DMS 273 (cell line): ENCODE measurements around the gene KLHL12.

Source experiments
- DNase-seq: peaks from one replicate; lab custom pipeline; 2025; ENCODE audit not compliant: unreplicated experiment; lab: John Stamatoyannopoulos, UW

The KLHL12 gene

DNA sequence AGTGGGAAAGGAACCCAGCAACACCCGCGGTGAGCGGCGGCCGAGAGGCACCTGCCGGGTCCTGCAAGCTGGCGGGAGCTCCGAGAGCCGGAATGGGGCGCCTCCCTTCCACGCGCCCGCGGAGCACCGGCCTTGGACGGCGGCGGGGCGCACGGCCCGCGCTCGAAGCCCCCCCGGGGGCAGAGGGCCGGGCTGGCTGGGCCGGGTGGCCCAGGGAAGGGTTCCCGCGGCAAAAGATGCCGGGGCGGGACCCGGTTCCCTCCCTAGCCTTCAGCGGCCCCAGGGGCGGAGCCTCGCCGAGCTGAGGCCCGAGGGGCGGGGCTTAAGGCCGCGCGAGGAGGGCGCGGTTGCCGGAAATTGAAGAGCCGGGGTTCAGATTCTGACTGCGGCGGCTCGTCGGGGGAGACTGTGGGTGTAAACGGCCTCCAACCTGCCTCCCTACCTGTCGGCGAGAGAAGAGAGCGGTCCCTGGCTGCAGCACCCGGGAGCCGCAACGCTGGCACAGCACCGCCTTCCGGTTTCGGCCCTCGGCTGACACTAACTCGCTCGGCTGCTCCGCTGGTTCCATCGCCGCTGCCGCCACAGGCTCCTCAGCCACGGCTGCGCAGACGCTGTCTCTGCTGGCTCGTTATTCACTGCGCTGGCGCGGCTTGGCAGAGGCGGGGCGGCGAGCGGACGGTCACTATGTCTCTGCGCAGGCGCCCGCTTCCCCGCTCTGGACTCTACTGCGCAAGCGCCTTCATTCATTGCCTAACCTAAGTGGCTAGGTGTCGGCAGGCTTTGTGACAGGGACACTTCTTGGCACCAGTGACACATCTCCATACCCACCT, 38.3 kb downstream of the KLHL12 start, which contains the start of gene RABIF:
Gene RABIF (minus strand): TSS at position 619 of the 830 bp plus-strand sequence. CDS start 51 bp downstream, at position 568.
- DNase-seq, result peak; percentile 99

DNA sequence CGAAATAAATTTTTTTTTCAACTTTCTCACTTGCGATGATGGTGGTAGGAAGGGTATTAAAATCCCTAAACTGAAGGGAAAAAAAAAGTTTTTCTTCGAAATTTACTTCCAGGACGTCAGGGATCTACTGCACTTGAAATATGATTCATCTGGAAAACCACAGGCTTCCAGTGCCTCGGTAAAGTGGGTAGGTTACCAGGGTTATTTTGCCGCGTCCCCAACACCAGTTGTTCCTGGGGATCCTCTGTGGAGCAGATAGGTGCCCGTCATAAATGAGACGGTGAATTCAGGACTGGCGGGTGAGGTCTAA, 38.9 kb downstream of the KLHL12 start:
- no peak for DNase-seq

DNA sequence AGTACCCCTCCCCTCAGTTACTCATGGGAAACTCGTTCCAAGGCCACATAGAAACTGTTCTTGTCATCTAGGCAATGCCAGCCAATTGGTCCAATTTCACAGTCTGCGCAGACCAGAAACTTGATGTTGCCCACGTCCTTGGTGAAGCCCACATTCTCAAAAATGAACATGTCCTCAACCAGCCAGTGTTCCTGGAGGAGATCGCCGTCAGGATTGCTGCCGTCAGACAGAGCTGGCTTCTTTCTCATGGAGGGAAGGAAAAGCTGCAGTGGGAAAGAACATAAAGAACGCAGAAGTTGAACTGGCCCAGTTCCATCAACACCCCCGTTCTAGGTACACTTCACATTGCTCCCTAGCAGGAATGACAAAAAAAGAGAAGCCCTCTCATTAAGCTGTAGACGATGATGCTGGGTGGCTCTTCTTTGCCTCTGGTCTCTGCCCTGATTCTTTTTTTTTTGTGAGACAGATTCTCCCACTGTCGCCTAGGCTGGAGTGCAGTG, 46.0 kb downstream of the KLHL12 start:
- DNase-seq, result no peak

DNA sequence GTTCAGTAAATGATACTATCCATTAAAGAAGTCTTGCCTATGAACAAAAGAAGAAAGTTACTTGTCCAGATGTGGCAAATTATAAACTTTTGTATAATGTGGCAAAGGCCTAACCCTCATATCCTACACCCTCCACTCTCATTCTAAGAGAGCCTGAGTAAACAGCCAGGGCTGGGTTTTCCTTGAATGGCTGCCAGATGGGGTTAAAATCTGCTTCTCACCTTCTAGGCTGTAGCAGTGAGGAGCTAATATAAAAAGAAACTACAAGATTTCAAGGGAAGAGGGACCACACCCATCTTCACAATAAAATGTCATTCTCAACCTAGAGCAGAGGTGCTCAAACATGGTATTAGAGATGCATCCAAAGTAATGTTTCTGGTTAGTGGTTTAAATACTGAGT, 47.0 kb downstream of the KLHL12 start:
- DNase-seq, result no peak

DNA sequence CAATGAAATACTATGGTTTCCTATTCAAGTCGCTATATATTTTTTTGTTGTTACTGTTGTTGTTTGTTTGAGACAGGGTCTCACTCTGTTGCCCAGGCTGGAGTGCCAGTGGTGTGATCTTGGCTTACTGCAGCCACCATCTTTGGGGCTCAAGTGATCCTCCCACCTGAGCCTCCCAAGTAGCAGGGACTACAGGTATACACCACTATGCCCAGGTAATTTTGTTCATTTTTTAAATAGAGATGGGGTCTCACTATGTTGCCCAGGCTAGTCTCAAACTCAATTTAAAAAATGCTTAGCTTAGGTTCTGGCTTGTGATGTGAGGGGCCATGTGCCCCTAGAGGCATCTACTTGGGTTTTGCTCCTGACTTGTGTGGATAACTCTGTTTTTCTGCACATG, 47.9 kb downstream of the KLHL12 start:
- DNase-seq, result no peak

DNA sequence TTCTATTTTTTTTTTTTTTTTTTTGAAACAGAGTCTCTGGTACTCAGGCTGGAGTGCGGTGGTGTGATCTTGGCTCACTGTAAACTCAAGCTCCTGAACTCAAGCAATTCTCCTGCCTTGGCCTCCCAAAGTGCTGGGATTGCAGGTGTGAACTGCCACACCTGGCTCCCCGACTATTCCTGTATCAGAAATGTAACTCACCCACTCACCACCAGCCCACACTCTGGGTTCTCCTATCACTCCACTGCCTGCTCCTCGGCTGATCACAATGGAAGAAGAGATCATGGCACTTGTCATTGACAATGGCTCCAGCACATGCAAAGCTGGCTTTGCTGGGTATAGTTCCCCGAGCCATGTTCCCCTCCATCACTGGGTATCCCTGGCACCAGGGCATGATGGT, 54.0 kb downstream of the KLHL12 start:
- no peak for DNase-seq

DNA sequence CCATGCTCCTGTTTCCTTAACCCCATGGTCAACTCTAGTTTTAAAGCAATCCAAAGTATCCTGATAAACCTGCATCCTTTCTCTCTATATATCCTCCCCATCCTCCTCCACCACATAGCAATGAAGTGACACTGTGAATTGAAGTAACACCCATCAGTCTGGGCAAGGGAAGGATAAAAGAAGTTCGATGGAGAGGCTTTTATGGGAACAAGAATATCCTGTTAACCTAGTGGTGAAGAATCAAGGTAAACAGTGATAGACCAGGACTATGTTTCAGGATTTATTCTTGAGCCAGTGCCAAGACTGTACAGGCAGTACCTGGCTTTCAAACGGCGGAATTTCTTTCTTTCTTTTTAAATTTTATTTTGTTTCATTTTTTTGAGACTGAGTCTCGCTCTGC, 55.7 kb downstream of the KLHL12 start:
- DNase-seq, result no peak

DNA sequence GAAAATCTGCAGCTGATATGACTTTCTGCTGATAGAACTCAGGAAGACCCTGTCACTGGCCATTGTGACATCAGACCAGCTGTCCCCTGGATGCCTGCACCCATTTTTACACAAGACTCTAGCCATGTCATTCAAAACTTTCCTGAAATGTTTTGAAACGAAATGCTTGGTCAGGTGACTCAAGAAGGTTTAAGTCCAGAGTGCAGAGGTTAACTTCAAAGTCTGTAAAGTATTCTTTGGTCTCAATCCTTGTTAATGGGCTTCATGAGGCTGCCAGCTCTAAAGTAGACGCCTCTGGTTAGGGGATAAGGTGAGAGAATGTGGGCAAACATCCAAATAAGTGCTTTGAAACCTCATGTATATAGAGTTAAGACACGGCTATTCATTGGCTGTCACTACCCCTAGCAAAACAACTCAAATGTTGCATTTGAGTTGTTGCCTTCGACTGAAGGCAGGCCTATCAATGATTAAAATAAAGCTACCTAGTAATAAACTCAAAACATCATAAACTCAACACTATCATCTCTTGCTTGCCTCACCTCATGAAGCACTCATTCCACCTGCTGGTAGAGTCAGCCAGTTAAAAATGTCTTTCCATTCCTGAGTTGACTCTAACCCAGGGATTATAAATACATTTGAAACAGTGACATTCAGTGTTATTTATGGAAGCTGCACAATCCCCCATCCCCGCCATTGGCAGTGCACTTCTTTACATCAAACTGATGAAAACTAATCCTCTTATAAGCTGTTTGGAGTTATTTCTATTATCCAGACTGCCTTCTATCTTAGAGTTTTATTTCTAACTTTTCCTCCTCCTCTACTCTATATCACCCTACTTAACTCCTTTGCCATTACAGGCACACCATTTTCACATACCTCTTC, 64.1 kb downstream of the KLHL12 start:
- no peak for DNase-seq

DNA sequence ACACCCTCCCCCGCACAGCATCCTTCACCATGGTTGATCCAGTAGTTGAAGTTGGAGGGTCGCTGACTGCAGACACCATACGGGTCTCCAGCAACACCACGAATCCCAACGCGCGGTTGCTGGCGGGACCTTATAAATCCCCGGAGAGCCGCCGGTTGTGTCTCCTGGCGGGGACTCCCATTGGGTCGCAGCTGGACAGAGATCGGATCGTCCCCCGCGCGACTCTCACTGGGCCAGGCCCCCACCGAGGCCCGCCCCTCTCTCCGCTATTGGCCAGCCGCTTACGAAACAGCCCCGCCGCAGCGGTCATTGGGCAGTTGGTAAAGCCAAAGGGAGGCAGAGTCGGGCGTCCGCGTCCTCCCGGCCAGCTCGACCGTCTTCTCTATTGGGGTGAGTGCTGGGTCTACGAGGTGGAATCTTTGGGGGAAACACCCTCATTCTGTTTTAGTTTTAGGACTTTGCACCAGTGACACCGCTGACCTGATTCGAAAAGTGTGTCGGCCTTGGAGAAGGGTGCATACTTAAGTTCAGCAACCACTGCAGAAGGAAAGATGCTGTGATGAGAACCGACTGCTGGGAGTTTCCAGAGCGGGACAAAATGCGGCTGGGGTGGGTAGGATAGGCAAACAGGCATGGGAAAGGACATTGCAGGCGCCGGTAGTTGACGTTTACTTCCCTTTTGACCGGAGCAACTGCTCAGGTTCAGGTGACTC, 65.5 kb downstream of the KLHL12 start:
- DNase-seq, result peak; percentile 92

DNA sequence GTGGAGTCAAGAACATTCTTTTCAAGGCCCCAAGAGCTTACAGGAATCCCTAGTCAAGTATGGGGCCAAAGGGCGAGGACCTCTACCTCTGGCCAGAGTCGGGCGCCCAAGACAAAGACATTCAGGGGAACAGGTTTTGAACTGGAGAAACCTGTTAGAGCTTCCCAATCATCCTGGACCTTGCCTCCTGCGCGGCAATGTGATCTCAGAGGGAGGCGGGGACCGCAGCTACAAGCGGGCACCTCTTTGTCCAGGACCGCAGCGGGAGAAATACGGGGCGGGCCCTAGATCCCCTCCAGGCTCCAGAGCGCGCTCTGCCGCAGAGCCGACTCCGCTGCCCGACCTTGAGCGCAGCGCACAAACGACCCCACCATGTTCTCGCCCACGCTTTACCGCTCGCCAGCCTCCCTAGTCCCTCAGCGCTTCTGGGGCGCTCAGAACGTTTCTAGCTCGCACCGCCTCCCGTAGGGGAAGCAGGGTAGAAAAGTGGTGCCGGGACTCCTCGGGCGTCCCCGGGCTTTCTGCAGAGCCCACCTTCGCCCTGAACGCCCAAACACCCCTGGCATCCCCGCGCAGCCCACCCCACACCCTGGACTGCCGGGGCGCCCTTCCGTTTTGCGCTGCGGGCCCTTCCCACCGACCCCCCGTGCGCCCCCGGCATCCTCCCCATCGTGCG, 66.2 kb downstream of the KLHL12 start:
- DNase-seq, result peak; percentile 77

DNA sequence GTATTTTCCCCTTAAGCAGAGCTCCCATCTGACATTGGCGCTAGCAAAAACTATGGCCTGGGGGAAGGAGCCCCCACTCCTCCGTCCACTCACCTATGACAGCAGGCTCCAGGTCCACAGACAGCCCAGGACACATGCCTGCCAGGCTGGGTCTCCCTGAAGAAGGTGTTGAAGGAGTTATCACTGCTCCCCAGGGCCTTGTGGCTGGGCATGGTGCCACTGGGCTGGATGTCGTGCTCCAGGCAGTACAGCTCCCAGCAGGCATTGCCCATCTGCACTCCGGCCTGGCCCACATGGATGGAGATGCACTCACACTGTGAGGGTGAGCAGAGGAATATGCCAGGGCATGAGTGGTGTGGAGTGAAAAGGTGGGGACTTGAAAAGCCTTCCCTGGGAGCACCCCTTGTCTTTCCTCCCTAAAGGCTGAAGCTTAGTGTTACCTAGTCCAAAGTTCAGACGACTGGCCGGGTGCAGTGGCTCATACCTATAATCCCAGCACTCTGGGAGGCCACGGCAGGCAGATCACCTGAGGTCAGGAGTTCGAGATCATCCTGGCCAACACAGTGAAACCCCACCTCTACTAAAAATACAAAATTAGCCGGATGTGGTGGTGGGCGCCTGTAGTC, 68.1 kb downstream of the KLHL12 start:
- peak; percentile 40 for DNase-seq

DNA sequence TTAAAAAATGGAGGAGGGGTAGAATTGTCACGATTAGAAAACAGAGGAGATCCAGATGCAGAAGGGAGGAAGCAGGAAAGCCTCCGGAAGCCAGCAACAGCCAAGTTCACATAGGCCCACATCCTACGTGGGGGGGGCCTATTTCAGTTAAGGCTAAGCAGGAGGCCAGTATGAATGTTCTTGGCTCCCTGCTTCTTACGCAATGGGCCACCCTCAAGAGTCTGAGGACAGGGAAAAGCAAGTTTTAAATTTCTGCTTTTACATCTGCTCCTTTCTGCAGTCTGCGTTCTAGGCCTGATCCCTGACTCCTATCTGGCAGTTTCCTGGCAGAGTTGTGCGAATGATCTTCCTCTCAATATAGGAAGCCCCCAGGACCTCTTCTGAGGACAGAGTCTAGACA, 68.7 kb downstream of the KLHL12 start:
- DNase-seq, result no peak

DNA sequence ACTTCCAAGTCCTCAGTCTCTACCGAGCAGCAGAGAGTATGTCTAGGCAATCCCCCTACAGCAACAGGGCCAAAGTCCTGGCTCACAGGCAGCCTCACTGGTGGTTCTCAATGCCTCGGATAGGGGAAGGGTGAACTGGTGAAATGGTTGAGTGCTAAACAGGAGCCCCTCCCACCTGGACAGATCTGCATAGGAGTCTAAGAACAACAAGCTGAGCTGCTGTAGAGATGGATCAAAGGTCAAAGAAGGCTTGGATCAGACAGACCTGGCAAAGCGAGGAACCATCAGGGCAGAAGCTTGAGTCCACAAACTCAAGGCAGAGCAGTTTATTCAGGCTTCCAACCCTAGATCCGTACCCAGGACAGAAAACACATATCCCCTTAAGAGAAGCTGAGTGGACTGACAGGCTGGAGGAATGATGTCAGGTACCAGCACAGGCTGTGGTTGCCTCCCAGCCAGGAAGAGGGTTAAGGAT, 69.9 kb downstream of the KLHL12 start:
- DNase-seq, result no peak

DNA sequence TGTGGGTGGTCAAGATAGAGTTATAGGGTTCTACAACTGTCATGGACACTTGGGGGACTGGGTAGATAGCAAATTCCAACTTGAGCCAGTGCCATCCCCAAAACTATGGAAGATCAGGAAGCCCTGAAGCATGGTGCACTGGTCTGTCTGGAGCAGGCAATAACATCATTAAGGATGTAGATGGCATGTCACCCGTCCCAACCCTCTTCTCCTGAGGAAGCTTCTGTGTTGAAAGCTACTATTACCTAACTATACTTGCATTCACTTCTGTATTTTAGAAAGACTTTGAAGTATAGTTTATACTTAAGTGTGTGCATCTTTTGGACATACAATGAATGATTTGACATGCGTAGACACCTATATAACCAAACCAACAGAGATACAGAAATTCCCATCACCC, 71.0 kb downstream of the KLHL12 start:
- no peak for DNase-seq

DNA sequence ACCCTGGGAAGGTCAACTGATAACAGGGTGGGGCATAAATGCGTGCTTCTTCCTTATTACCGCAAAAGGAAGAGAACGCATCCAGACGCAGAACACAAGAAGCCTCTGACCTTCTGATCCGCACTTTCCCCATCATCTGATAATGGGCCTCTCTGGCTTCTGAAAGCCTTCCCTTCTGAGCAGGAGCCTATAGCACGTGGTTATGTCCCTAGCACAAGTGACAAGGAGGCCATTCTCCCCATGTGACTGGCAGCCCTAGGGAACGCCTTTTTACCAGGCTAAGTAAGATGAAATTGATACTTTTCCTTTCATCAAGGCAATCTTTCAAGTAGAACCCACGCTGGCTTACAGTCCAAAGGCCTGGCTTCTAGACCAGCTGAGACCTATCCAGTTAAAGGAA, 72.2 kb downstream of the KLHL12 start:
- DNase-seq, result no peak

DNA sequence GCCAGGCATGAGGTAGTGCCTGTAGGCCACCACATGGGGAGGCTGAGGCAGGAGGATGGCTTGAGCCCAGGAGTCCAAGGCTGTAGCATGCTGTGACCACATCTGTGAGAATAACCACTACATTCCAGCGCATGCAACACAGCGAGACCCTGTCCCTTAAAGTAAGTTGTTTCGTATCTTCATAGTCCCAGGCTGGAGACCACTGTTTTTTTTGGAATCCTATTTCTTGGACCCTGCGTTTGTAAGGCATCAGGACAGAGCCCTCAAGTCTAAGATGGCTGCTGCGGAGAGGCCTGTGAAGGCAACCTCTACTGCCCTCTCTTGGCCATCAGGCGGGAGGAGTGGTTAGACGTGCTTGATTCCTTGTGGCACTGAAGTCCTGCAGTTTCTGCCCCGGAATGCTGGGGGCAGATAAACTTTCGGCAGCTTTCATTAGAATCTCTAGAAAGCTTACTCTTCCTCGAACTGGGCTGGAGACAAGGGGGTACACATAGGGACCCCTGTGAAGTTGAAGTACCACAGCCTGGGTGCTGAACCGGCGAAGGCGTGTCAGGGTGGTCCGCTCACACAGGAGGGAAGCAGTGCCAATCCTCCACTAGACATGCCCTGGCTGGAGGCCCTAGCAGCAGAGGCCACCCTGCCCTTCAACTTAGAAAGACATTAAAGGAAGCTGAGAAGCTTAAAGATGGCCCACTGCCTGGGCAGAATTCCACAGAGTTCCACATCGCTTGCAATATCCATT, 74.7 kb downstream of the KLHL12 start:
- DNase-seq, result peak; percentile 72

DNA sequence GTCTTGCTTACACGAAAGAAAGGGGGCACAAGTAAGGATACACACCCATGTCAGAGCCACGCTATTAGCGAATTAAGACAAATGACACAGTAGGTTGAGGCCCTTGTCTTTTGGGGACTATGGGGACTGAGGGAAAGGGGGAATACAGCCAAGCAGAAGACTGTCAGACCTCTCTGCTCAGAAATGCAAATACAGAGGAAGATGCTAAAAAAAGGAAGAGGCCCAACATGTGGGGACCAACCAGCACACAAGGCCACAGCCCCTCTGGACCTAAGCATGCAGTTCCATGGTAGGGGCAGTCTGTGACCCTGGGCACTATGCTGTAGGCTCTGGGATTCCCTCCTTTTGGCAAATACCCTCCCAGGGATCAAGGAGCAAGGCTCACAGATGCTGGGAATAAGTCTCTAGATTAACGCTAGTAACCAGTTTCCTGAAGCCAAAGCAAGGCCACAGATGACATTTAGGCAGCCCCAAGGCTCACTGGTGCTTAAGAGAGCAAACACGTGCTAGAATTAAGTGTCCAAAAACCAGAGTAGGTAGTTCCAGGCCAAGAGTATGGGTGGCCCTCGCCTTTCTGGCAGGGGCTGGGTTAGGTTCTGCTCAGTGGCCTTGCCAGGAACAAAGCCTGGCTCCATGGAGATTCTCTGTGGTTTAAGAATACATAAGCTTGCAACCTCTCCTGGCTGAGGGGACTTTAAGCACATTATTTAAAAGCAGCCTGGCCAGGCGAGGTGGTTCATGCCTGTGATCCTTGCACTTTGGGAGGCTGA, 76.3 kb downstream of the KLHL12 start:
- DNase-seq, result no peak

DNA sequence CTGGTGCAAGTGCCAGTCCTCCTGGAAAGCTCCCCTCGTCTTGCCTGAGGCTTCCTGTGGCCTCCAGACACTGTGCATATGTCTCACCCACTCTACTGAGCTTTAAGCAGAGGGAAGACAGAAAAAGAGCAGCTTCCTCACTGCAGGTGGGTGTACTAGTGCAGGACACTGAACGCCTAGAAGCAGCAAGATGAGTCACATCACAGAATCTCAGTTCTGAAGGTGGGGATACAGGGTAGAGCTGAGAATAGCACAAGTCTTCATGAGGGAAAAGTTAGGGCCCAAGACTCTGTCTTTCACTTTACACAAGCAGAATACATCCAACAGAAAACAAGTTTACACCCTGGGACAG, 78.9 kb downstream of the KLHL12 start:
- no peak for DNase-seq

DNA sequence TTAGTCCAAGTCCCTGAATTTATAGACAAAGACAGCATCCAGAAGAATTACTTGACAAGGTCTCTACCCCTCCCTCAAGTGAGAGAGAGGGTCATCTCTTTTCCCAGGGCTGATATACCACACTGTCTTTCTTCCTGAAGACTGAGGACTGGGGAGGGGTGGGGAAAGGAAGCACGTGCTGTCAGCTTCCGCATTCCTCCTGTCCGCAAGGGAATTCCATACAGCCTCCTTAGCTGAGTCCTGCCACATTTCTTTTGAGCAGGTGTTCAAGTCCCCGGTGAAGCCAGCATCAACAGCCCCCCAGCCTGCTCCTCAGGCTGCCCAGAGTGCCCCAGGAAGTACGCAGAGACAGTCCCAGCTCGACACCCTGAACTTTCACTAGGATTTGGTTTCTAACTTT, 82.1 kb downstream of the KLHL12 start:
- DNase-seq, result no peak
